HAP-1 (cell line): Measurements from ENCODE around the gene RPA3.
A peak's percentile ranks its signal among the peaks of the same experiment; 100 is the strongest.
"Not testable (repeated sequence)": the region's sequence is repeated elsewhere in the genome, so short reads cannot be mapped to it uniquely, and the experiment has no call there.

Experiments
- DNase-seq, 2 experiments: peaks; one replicate each; pipeline ENCODE4 v3.0.0-alpha.2; 2016 to 2020; ENCODE audit warnings: low spot score in 2 of 2
- H3K27me3 ChIP-seq: fragments of 250-450 bp; sonication (Bioruptor Pico); 2 replicates; pipeline ENCODE4 v1.5.1; 2020; ENCODE audit warnings: low read depth, mild to moderate bottlenecking, moderate library complexity
- H3K36me3 ChIP-seq: fragments of 250-450 bp; sonication (Bioruptor Pico); replicated peaks from 2 replicates; pipeline ENCODE4 v1.5.1; 2020; ENCODE audit warnings: mild to moderate bottlenecking
- H3K4me1 ChIP-seq: fragments of 250-450 bp; sonication (Bioruptor Pico); 2 replicates; pipeline ENCODE4 v1.5.1; 2020; ENCODE audit warnings: mild to moderate bottlenecking
- H3K4me3 ChIP-seq: fragments of 250-450 bp; sonication (Bioruptor Pico); 2 replicates; pipeline ENCODE4 v1.5.1; 2020; ENCODE audit warnings: mild to moderate bottlenecking, moderate library complexity
- H3K9me3 ChIP-seq: fragments of 250-450 bp; sonication (Bioruptor Pico); 2 replicates; pipeline ENCODE4 v1.5.1; 2020; ENCODE audit warnings: mild to moderate bottlenecking, moderate library complexity
- in situ Hi-C: fragments of 300-500 bp; cut with MboI; formaldehyde crosslinking; loops from 3 replicates; pipeline ENCODE4 v1.14.3; 2020; ENCODE audit warnings: low sequenced_read_pairs, inconsistent platforms, mixed read lengths

Gene RPA3

GRCh38 chr7:7696458-7697119, 21.8 kb downstream of the RPA3 start:
- DNase-seq, result no peak
- H3K9me3 ChIP-seq, result no peaks in the 10 kb centered on the region
- H3K4me1 ChIP-seq, result no peaks in the 10 kb centered on the region
- H3K27me3 ChIP-seq, result no peaks in the 10 kb centered on the region
- H3K4me3 ChIP-seq, result no peak overlapping the region
- in situ Hi-C loops, result no loop called here
- H3K36me3 ChIP-seq, result no peaks in the 10 kb centered on the region

- in situ Hi-C loops, result no loop called here
These were observed 23.1 kb downstream of the RPA3 start for GRCh38 chr7:7695111-7695817.

GRCh38 chr7:7694542-7694941, 23.9 kb downstream of the RPA3 start:
- Histone ChIP-seq H3K9me3 (no peaks in the 10 kb centered on the region), H3K36me3 (no peaks in the 10 kb centered on the region), H3K4me3 (no peak overlapping the region), H3K4me1 (no peaks in the 10 kb centered on the region), H3K27me3 (no peaks in the 10 kb centered on the region)
- in situ Hi-C loops, result no loop called here
- no peak for DNase-seq

More at GRCh38 chr7:7695111-7695817, 23.1 kb downstream of the RPA3 start:
- no peaks in the 10 kb centered on the region for H3K36me3 ChIP-seq
- no peaks in the 10 kb centered on the region for H3K27me3 ChIP-seq
- DNase-seq, result no peak
- no peak overlapping the region for H3K4me3 ChIP-seq
- H3K9me3 ChIP-seq, result no peaks in the 10 kb centered on the region
- H3K4me1 ChIP-seq, result no peaks in the 10 kb centered on the region

- Histone ChIP-seq H3K4me3 (no peak overlapping the region), H3K9me3 (no peaks in the 10 kb centered on the region), H3K4me1 (no peaks in the 10 kb centered on the region), H3K36me3 (no peaks in the 10 kb centered on the region), H3K27me3 (no peaks in the 10 kb centered on the region)
- DNase-seq, result no peak
- in situ Hi-C loops, result no loop called here
These were observed 24.5 kb downstream of the RPA3 start for GRCh38 chr7:7693881-7694280.

GRCh38 chr7:7688956-7689355, 29.5 kb downstream of the RPA3 start:
- in situ Hi-C loops, result no loop called here
- DNase-seq, result no peak
- H3K27me3 ChIP-seq, result no peaks in the 10 kb centered on the region
- H3K9me3 ChIP-seq, result no peaks in the 10 kb centered on the region
- no peak overlapping the region for H3K4me3 ChIP-seq
- no peaks in the 10 kb centered on the region for H3K36me3 ChIP-seq
- no peaks in the 10 kb centered on the region for H3K4me1 ChIP-seq

- Histone ChIP-seq H3K4me3 (no peak overlapping the region), H3K9me3 (no peaks in the 10 kb centered on the region), H3K4me1 (no peaks in the 10 kb centered on the region), H3K27me3 (no peaks in the 10 kb centered on the region), H3K36me3 (no peaks in the 10 kb centered on the region)
- DNase-seq, result no peak
- in situ Hi-C loops, result no loop called here
These were observed 30.1 kb downstream of the RPA3 start for GRCh38 chr7:7688310-7688709.

GRCh38 chr7:7687800-7688199, 30.6 kb downstream of the RPA3 start:
- H3K27me3 ChIP-seq, result no peaks in the 10 kb centered on the region
- no peak for DNase-seq
- H3K9me3 ChIP-seq, result no peaks in the 10 kb centered on the region
- H3K4me1 ChIP-seq, result no peaks in the 10 kb centered on the region
- H3K36me3 ChIP-seq, result no peaks in the 10 kb centered on the region
- in situ Hi-C loops, result no loop called here
- no peak overlapping the region for H3K4me3 ChIP-seq

- in situ Hi-C loops, result no loop called here
- no peaks in the 10 kb centered on the region for H3K9me3 ChIP-seq
- no peak overlapping the region for H3K4me3 ChIP-seq
- DNase-seq, result no peak
- H3K36me3 ChIP-seq, result no peaks in the 10 kb centered on the region
- H3K4me1 ChIP-seq, result no peaks in the 10 kb centered on the region
- H3K27me3 ChIP-seq, result no peaks in the 10 kb centered on the region
These were observed 31.4 kb downstream of the RPA3 start for GRCh38 chr7:7686811-7687508.

- Histone ChIP-seq H3K27me3 (no peaks in the 10 kb centered on the region), H3K4me1 (peaks cover 2% of the 10 kb centered on the region; the same call in 1 of the 2 replicates), H3K4me3 (no peak overlapping the region), H3K9me3 (no peaks in the 10 kb centered on the region; the same call in 1 of the 2 replicates), H3K36me3 (no peaks in the 10 kb centered on the region)
- in situ Hi-C loops, result no loop called here
- DNase-seq, result no peak
These were observed 35.5 kb downstream of the RPA3 start for GRCh38 chr7:7682861-7683260.

GRCh38 chr7:7681936-7682329, 36.5 kb downstream of the RPA3 start:
- H3K4me1 ChIP-seq, result peaks cover 2% of the 10 kb centered on the region; the same call in 1 of the 2 replicates
- no peaks in the 10 kb centered on the region for H3K27me3 ChIP-seq
- no peaks in the 10 kb centered on the region; the same call in 1 of the 2 replicates for H3K9me3 ChIP-seq
- in situ Hi-C loops, result no loop called here
- no peak overlapping the region for H3K4me3 ChIP-seq
- peaks cover 3% of the 10 kb centered on the region for H3K36me3 ChIP-seq
- DNase-seq, result no peak

- no peaks in the 10 kb centered on the region for H3K27me3 ChIP-seq
- peak; percentile 64 to 72 for DNase-seq
- H3K36me3 ChIP-seq, result peaks cover 3% of the 10 kb centered on the region
- H3K9me3 ChIP-seq, result no peaks in the 10 kb centered on the region; the same call in 1 of the 2 replicates
- peaks cover 2% of the 10 kb centered on the region; the same call in 1 of the 2 replicates for H3K4me1 ChIP-seq
- in situ Hi-C loops, result no loop called here
- no peak overlapping the region for H3K4me3 ChIP-seq
These were observed 37.0 kb downstream of the RPA3 start for GRCh38 chr7:7681191-7681935.

- peak; percentile 29 to 45 for DNase-seq
- H3K9me3 ChIP-seq, H3K4me3 ChIP-seq, H3K27me3 ChIP-seq, H3K4me1 ChIP-seq, in situ Hi-C loops, H3K36me3 ChIP-seq: not testable (repeated sequence)
These were observed 38.8 kb downstream of the RPA3 start for GRCh38 chr7:7679640-7680039.

GRCh38 chr7:7675686-7676085, 42.7 kb downstream of the RPA3 start:
- Histone ChIP-seq H3K4me1 (no peaks in the 10 kb centered on the region; the same call in 1 of the 2 replicates), H3K4me3 (no peak overlapping the region), H3K9me3 (no peaks in the 10 kb centered on the region; the same call in 1 of the 2 replicates), H3K27me3 (no peaks in the 10 kb centered on the region), H3K36me3 (peaks cover 3% of the 10 kb centered on the region)
- DNase-seq, result no peak
- in situ Hi-C loops, result no loop called here
